SK-N-SH (cell line): ENCODE data around the gene RFX1. TPM values are rescaled to one million over a fixed set of nuclear protein-coding genes. Genes with fewer than 3 reads are reported as not detected.
A peak's percentile ranks its signal among the peaks of the same experiment; 100 is the strongest.

ENCODE experiments used
- CTCF ChIA-PET: fragments of 300-600, 350-600 bp; formaldehyde crosslinking; extraction: SDS; loops from one replicate; lab custom pipeline; 2021; lab: Yijun Ruan, JAX
- POLR2A ChIA-PET: fragments of 350-600 bp; sonication (Branson Sonifier 250); formaldehyde crosslinking; extraction: SDS; loops from one replicate; lab custom pipeline; 2020; ENCODE audit warnings: antibody characterized with exemption, inconsistent platforms; lab: Yijun Ruan, JAX
- DNase-seq: peaks from one replicate; pipeline ENCODE4 v3.0.0; 2012
- H2AFZ ChIP-seq: fragments of 200-600 bp; sonication (generic); 2 replicates; pipeline ENCODE4 v1.8.1; 2016; ENCODE audit warnings: antibody characterized with exemption, mild to moderate bottlenecking, low read depth
- H3F3A ChIP-seq: fragments of 200-600 bp; sonication (generic); replicated peaks from 2 replicates; pipeline ENCODE3; 2016; ENCODE audit warnings: antibody characterized with exemption, mild to moderate bottlenecking; ENCODE audit not compliant: insufficient read depth
- H3K27ac ChIP-seq, 2 experiments: fragments of 200-500 bp in 1 of 2; fragments of 200-600 bp in 1 of 2; sonication (Bioruptor generic) in 1 of 2; sonication (generic), shearing (Covaris generic) in 1 of 2; 2 replicates each; pipeline versions ENCODE4 v1.5.1 to v1.6.1; 2014 to 2016; ENCODE audit warnings: low read depth in 2 of 2, inconsistent platforms in 1 of 2, low read length in 1 of 2, mild to moderate bottlenecking in 1 of 2, mixed read lengths in 1 of 2
- H3K27me3 ChIP-seq: fragments of 200-600 bp; sonication (generic), shearing (Covaris generic); 2 replicates; pipeline ENCODE4 v1.6.1; 2016; ENCODE audit warnings: mixed run types; ENCODE audit not compliant: insufficient read depth
- H3K36me3 ChIP-seq, 2 experiments: fragments of 200-500 bp in 1 of 2; fragments of 200-600 bp in 1 of 2; sonication (Bioruptor generic) in 1 of 2; sonication (generic) in 1 of 2; replicated peaks in 1 of 2; 2 replicates each; pipeline versions ENCODE3 to v1.5.1; 2014 to 2016; ENCODE audit warnings: low read length in 1 of 2, mild to moderate bottlenecking in 1 of 2; ENCODE audit not compliant: insufficient read depth in 2 of 2, control insufficient read depth in 1 of 2
- H3K4me1 ChIP-seq, 2 experiments: fragments of 200-500 bp in 1 of 2; fragments of 200-600 bp in 1 of 2; sonication (Bioruptor generic) in 1 of 2; sonication (generic), shearing (Covaris generic) in 1 of 2; 2 replicates each; pipeline versions ENCODE4 v1.5.1 to v1.6.1; 2014 to 2016; ENCODE audit warnings: low read depth in 1 of 2, low read length in 1 of 2, mixed run types in 1 of 2; ENCODE audit not compliant: insufficient read depth in 2 of 2, control insufficient read depth in 1 of 2
- H3K4me2 ChIP-seq: fragments of 200-600 bp; sonication (generic), shearing (Covaris generic); 2 replicates; pipeline ENCODE4 v1.6.1; 2017; ENCODE audit warnings: mixed run types
- H3K4me3 ChIP-seq, 2 experiments: fragments of 200-500 bp in 1 of 2; fragments of 200-600 bp in 1 of 2; sonication (Bioruptor generic) in 1 of 2; sonication (generic), shearing (Covaris generic) in 1 of 2; 2 replicates each; pipeline versions ENCODE4 v1.5.1 to v1.8.1; 2014 to 2016; ENCODE audit warnings: low read depth in 2 of 2, inconsistent platforms in 1 of 2, low read length in 1 of 2, mild to moderate bottlenecking in 1 of 2, mixed read lengths in 1 of 2, moderate library complexity in 1 of 2
- H3K79me2 ChIP-seq: fragments of 200-600 bp; sonication (generic); 2 replicates; pipeline ENCODE4 v1.8.1; 2017; ENCODE audit warnings: mild to moderate bottlenecking; ENCODE audit not compliant: insufficient read depth
- H3K9ac ChIP-seq: fragments of 200-600 bp; sonication (generic); 2 replicates; pipeline ENCODE4 v1.6.1; 2017; ENCODE audit warnings: mixed run types
- H3K9me2 ChIP-seq: fragments of 200-600 bp; sonication (generic); 2 replicates; pipeline ENCODE4 v1.6.1; 2017; ENCODE audit warnings: mixed run types
- H3K9me3 ChIP-seq: fragments of 200-600 bp; sonication (generic); 2 replicates; pipeline ENCODE4 v1.6.1; 2017; ENCODE audit warnings: mixed run types, mild to moderate bottlenecking, moderate library complexity
- H4K20me1 ChIP-seq: fragments of 200-600 bp; sonication (generic); 2 replicates; pipeline ENCODE4 v1.6.1; 2017; ENCODE audit warnings: mild to moderate bottlenecking, mixed run types; ENCODE audit not compliant: insufficient read depth
- EP300 ChIP-seq, 2 experiments: IDR thresholded peaks; 2 replicates each; pipeline versions ENCODE4 v1.4.0 to v1.6.1; 2012; ENCODE audit warnings: borderline replicate concordance in 1 of 2, low read depth in 1 of 2, low read length in 1 of 2
- FOSL2 ChIP-seq: IDR thresholded peaks from 2 replicates; pipeline ENCODE4 v1.4.0; 2012; ENCODE audit warnings: low read depth, mild to moderate bottlenecking, moderate library complexity, borderline replicate concordance
- FOXJ3 ChIP-seq: sonication (generic); formaldehyde crosslinking; IDR thresholded peaks from 2 replicates; pipeline ENCODE4 v1.5.1; 2020; ENCODE audit warnings: mild to moderate bottlenecking, missing genetic modification reagents
- FOXM1 ChIP-seq: IDR thresholded peaks from 2 replicates; pipeline ENCODE4 v1.4.0; 2012; ENCODE audit warnings: low read depth, mild to moderate bottlenecking
- GATA2 ChIP-seq: sonication (generic); formaldehyde crosslinking; IDR thresholded peaks from 2 replicates; pipeline ENCODE4 v1.5.0; 2020; ENCODE audit warnings: mild to moderate bottlenecking, missing genetic modification reagents
- JUND ChIP-seq: IDR thresholded peaks from 2 replicates; pipeline ENCODE4 v1.4.0; 2012
- MAX ChIP-seq: IDR thresholded peaks from 2 replicates; pipeline ENCODE4 v1.4.0; 2012; ENCODE audit warnings: low read depth
- NRF1 ChIP-seq: IDR thresholded peaks from 2 replicates; pipeline ENCODE4 v1.6.1; 2012; ENCODE audit warnings: low read depth, mild to moderate bottlenecking, low read length
- POLR2AphosphoS5 ChIP-seq: IDR thresholded peaks from 2 replicates; pipeline ENCODE4 v1.6.1; 2012; ENCODE audit warnings: low read depth, low read length
- RCOR1 ChIP-seq: fragments of 150-350 bp; IDR thresholded peaks from 2 replicates; pipeline ENCODE4 v1.6.1; 2017; ENCODE audit warnings: antibody characterized with exemption, low read length
- REST ChIP-seq: IDR thresholded peaks from 2 replicates; pipeline ENCODE4 v1.6.1; 2012; ENCODE audit warnings: mild to moderate bottlenecking, low read depth, low read length, moderate library complexity
- SIN3A ChIP-seq: IDR thresholded peaks from 2 replicates; pipeline ENCODE4 v1.6.1; 2012; ENCODE audit warnings: low read depth, mild to moderate bottlenecking, low read length, moderate library complexity, borderline replicate concordance
- SMC3 ChIP-seq: IDR thresholded peaks from 2 replicates; pipeline ENCODE4 v1.6.1; 2012; ENCODE audit warnings: low read depth, low read length, improper control_type of control experiment
- TAF1 ChIP-seq: IDR thresholded peaks from 2 replicates; pipeline ENCODE4 v1.6.1; 2012; ENCODE audit warnings: low read depth, mild to moderate bottlenecking, low read length, moderate library complexity, borderline replicate concordance
- TEAD4 ChIP-seq: IDR thresholded peaks from 2 replicates; pipeline ENCODE4 v1.4.0; 2012; ENCODE audit warnings: mild to moderate bottlenecking, borderline replicate concordance; ENCODE audit not compliant: insufficient read depth
- YY1 ChIP-seq: IDR thresholded peaks from 2 replicates; pipeline ENCODE4 v1.4.0; 2012; ENCODE audit warnings: low read depth, mild to moderate bottlenecking
- WGBS: methylation state at CpG from one replicate; pipeline ENCODE4 v1.1.6; 2017; ENCODE audit warnings: low lambda C conversion rate; 5-methylcytosine and 5-hydroxymethylcytosine counted together
- polyA plus RNA-seq, 3 experiments: library from polyadenylated mRNA; depleted of rRNA; stranded (reverse); fragments of >200 nt; gene quantifications; 2 replicates each; pipeline ENCODE4 v1.2.3, GENCODE V29; 2012
- TF ChIP-seq, protein P1 (sequence below): fragments of 200-600 bp; sonication (generic); IDR thresholded peaks from 2 replicates; pipeline ENCODE4 v1.6.1; 2017; ENCODE audit warnings: antibody characterized with exemption, mild to moderate bottlenecking, moderate library complexity
- TF ChIP-seq, protein P2 (sequence below): fragments of 150-350 bp; IDR thresholded peaks from 2 replicates; pipeline ENCODE4 v1.6.1; 2016; ENCODE audit warnings: mild to moderate bottlenecking, low read depth, low read length
- TF ChIP-seq, protein P3 (sequence below): IDR thresholded peaks from 2 replicates; pipeline ENCODE4 v1.4.0; 2012; ENCODE audit warnings: low read depth, borderline replicate concordance

RFX1 gene
- polyA plus RNA-seq, 1 of the 3 experiments (the other 2 are of a cell fraction), result 1.5 TPM

- Histone ChIP-seq H3F3A (no peaks in the 10 kb centered on the region), H3K79me2 (no peaks in the 10 kb centered on the region), H3K9me3 (no peaks in the 10 kb centered on the region), H3K36me3 (peaks cover 0 to 2% of the 10 kb centered on the region in 2 experiments), H3K4me2 (no peak overlapping the region), H3K9ac (no peak overlapping the region), H3K4me1 (peaks cover 0 to 7% of the 10 kb centered on the region in 2 experiments; a peak in 1 of 4 replicates), H3K4me3 (no peak overlapping the region), H3K27me3 (no peaks in the 10 kb centered on the region), H3K27ac (no peak overlapping the region), H4K20me1 (no peaks in the 10 kb centered on the region), H2AFZ (no peak overlapping the region), H3K9me2 (no peaks in the 10 kb centered on the region)
- POLR2A ChIA-PET, result no interaction called here
- TF ChIP-seq REST (no peak), YY1 (no peak)
- TF ChIP-seq, protein P1, sequence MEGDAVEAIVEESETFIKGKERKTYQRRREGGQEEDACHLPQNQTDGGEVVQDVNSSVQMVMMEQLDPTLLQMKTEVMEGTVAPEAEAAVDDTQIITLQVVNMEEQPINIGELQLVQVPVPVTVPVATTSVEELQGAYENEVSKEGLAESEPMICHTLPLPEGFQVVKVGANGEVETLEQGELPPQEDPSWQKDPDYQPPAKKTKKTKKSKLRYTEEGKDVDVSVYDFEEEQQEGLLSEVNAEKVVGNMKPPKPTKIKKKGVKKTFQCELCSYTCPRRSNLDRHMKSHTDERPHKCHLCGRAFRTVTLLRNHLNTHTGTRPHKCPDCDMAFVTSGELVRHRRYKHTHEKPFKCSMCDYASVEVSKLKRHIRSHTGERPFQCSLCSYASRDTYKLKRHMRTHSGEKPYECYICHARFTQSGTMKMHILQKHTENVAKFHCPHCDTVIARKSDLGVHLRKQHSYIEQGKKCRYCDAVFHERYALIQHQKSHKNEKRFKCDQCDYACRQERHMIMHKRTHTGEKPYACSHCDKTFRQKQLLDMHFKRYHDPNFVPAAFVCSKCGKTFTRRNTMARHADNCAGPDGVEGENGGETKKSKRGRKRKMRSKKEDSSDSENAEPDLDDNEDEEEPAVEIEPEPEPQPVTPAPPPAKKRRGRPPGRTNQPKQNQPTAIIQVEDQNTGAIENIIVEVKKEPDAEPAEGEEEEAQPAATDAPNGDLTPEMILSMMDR, result no peak
- peak; percentile 33 for DNase-seq
- CTCF ChIA-PET, result interaction anchor here (0.7 to 1.9 kb wide), 4 partner anchors 24 to 118 kb away, joined by 3 to 5 read pairs (median 3); partner anchors contain the start of gene IL27RA
- WGBS, result 100% methylated on average over 7 of the region's 17 CpGs
These were observed 75.7 kb downstream of the RFX1 start for GRCh38 chr19:13930402-13930801.

DNA sequence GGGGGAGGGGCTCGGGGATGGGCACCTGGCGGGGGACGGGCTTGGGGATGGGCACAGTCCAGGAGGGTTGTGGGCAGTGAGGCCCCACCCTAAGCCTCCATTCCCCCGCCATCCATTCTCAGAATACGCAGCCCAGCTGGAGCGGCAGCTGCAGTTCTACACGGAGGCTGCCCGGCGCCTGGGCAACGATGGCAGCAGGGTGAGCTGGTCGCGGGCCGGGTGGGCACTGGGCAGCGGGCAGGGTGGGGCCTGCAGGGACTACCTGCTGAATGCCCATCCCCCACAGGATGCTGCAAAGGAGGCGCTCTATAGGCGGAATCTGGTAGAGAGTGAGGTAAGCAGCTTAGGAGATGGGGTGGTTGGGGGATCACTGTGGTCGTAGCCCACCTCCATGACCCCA is 76.2 kb downstream of the RFX1 start:
- 90% methylated on average over 10 of the region's 17 CpGs for WGBS
- CTCF ChIA-PET, result interaction anchor here (0.7 to 1.9 kb wide), 4 partner anchors 102 to 119 kb away, joined by 3 to 5 read pairs (median 3); partner anchors contain the start of gene IL27RA

More for the DNA sequence above, 76.2 kb downstream of the RFX1 start:
- Histone ChIP-seq H3K9me3 (no peaks in the 10 kb centered on the region), H2AFZ (no peak overlapping the region), H3F3A (no peaks in the 10 kb centered on the region), H3K9me2 (no peaks in the 10 kb centered on the region), H4K20me1 (no peaks in the 10 kb centered on the region), H3K4me2 (no peak overlapping the region), H3K27me3 (no peaks in the 10 kb centered on the region), H3K4me3 (no peak overlapping the region), H3K27ac (no peak overlapping the region; a peak in 1 of 4 replicates), H3K79me2 (no peaks in the 10 kb centered on the region), H3K36me3 (peaks cover 0 to 2% of the 10 kb centered on the region in 2 experiments), H3K9ac (no peak overlapping the region), H3K4me1 (peaks cover 0 to 7% of the 10 kb centered on the region in 2 experiments; a peak in 1 of 4 replicates)
- TF ChIP-seq FOXM1, result no peak
- no peak for TF ChIP-seq SIN3A
- TF ChIP-seq, protein P2, sequence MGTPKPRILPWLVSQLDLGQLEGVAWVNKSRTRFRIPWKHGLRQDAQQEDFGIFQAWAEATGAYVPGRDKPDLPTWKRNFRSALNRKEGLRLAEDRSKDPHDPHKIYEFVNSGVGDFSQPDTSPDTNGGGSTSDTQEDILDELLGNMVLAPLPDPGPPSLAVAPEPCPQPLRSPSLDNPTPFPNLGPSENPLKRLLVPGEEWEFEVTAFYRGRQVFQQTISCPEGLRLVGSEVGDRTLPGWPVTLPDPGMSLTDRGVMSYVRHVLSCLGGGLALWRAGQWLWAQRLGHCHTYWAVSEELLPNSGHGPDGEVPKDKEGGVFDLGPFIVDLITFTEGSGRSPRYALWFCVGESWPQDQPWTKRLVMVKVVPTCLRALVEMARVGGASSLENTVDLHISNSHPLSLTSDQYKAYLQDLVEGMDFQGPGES, result no peak
- TF ChIP-seq RCOR1, result no peak
- TF ChIP-seq FOSL2, result no peak
- no peak for TF ChIP-seq GATA2 (CRISPR knock-in tag)
- TF ChIP-seq MAX, result no peak
- no peak for TF ChIP-seq JUND
- no peak for TF ChIP-seq EP300 (IDR thresholded peaks at IDR 0.05; ENCODE audit: borderline replicate concordance in 1 of 2, low read depth in 1 of 2, low read length in 1 of 2)
- TF ChIP-seq TAF1, result no peak
- no peak for TF ChIP-seq POLR2AphosphoS5
- no peak for TF ChIP-seq NRF1
- no peak for TF ChIP-seq TEAD4
- no peak for TF ChIP-seq YY1
- no peak for TF ChIP-seq SMC3
- TF ChIP-seq, protein P3, sequence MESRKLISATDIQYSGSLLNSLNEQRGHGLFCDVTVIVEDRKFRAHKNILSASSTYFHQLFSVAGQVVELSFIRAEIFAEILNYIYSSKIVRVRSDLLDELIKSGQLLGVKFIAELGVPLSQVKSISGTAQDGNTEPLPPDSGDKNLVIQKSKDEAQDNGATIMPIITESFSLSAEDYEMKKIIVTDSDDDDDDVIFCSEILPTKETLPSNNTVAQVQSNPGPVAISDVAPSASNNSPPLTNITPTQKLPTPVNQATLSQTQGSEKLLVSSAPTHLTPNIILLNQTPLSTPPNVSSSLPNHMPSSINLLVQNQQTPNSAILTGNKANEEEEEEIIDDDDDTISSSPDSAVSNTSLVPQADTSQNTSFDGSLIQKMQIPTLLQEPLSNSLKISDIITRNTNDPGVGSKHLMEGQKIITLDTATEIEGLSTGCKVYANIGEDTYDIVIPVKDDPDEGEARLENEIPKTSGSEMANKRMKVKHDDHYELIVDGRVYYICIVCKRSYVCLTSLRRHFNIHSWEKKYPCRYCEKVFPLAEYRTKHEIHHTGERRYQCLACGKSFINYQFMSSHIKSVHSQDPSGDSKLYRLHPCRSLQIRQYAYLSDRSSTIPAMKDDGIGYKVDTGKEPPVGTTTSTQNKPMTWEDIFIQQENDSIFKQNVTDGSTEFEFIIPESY, result no peak
- TF ChIP-seq FOXJ3, result no peak
- DNase-seq, result peak; percentile 45
- POLR2A ChIA-PET, result interaction anchor here (0.6 to 1.2 kb wide), 3 partner anchors 8 to 101 kb away, joined by 3 to 4 read pairs (median 4); partner anchors contain the start of genes DCAF15, IL27RA and PODNL1
